HG03520 (cell line): ENCODE data around the gene ARFGAP1.

Experiments
- ATAC-seq: cut with Tn5 transposase; IDR thresholded peaks from one replicate; pipeline ENCODE4 v1.9.1; 2021; ENCODE audit warnings: mild to moderate bottlenecking, moderate library complexity; ENCODE audit not compliant: unreplicated experiment

Gene ARFGAP1

GRCh38 chr20:63272105-63273058 lies at the start of gene ARFGAP1:
ARFGAP1 (plus strand) TSS chr20:63272813; CDS start chr20:63275581, 2,768 bp downstream.
- ATAC-seq, result peak; percentile 87

- no peak for ATAC-seq
Observed at GRCh38 chr20:63223121-63223825, 49.3 kb upstream of the ARFGAP1 start.

GRCh38 chr20:63223826-63224207 lies 48.8 kb upstream of the ARFGAP1 start:
- ATAC-seq, result no peak

- no peak for ATAC-seq
Observed at GRCh38 chr20:63224412-63225081, 48.1 kb upstream of the ARFGAP1 start.

- no peak for ATAC-seq
Observed at GRCh38 chr20:63225082-63225454, 47.5 kb upstream of the ARFGAP1 start.

- no peak for ATAC-seq
Observed at GRCh38 chr20:63226042-63226943, 46.3 kb upstream of the ARFGAP1 start.

- ATAC-seq, result no peak
Observed at GRCh38 chr20:63227260-63227659, 45.4 kb upstream of the ARFGAP1 start.

GRCh38 chr20:63228806-63229205 lies 43.8 kb upstream of the ARFGAP1 start:
- no peak for ATAC-seq

- no peak for ATAC-seq
Observed at GRCh38 chr20:63230800-63231268, 41.8 kb upstream of the ARFGAP1 start.

GRCh38 chr20:63232235-63233060 lies 40.2 kb upstream of the ARFGAP1 start:
- no peak for ATAC-seq

- ATAC-seq, result no peak
Observed at GRCh38 chr20:63233061-63233344, 39.6 kb upstream of the ARFGAP1 start.

GRCh38 chr20:63233924-63234323 lies 38.7 kb upstream of the ARFGAP1 start:
- no peak for ATAC-seq

- no peak for ATAC-seq
Observed at GRCh38 chr20:63234693-63235398, 37.8 kb upstream of the ARFGAP1 start.

GRCh38 chr20:63235399-63235983 lies 37.1 kb upstream of the ARFGAP1 start, which contains the start of gene BIRC7:
BIRC7 (plus strand) TSS chr20:63235905; CDS start chr20:63236097, 192 bp downstream.
- ATAC-seq, result no peak

- no peak for ATAC-seq
Observed at GRCh38 chr20:63236116-63236837, 36.3 kb upstream of the ARFGAP1 start.

GRCh38 chr20:63238031-63238430 lies 34.6 kb upstream of the ARFGAP1 start:
- no peak for ATAC-seq

- no peak for ATAC-seq
Observed at GRCh38 chr20:63238514-63239125, 34.0 kb upstream of the ARFGAP1 start.
